ENCODE data around the gene ZNF670. TPM values are rescaled to one million over a fixed set of nuclear protein-coding genes. Genes with fewer than 3 reads are reported as not detected.

ZNF670 gene
- 2.8 to 6.2 TPM (median 3.2 TPM) in 5 replicates for total RNA-seq (2022; extraction: Qiagen RNA extraction; ENCODE audit: low read depth)

GRCh38 chr1:247078258-247079140 is at the start of gene ZNF670:
Gene ZNF670, minus strand, starts transcription at chr1:247078811. Its CDS starts 215 bp downstream, at chr1:247078596.

GRCh38 chr1:247103859-247104591 is 25.4 kb upstream of the ZNF670 start, which contains the start of gene ZNF669:
Gene ZNF669, minus strand, starts transcription at chr1:247104356. Its CDS starts 157 bp downstream, at chr1:247104199.

Other genes with a start within 250 kb of the ZNF670 start
- gene AHCTF1, start 146.9 kb downstream of the ZNF670 start, total RNA-seq (2022; extraction: Qiagen RNA extraction; ENCODE audit: low read depth): 23.4 to 31.5 TPM (median 31.0 TPM) in 5 replicates
- gene ZNF695, start 70.8 kb downstream of the ZNF670 start, total RNA-seq (2022; extraction: Qiagen RNA extraction; ENCODE audit: low read depth): 2.1 to 3.4 TPM (median 2.7 TPM) in 5 replicates
- 3.0 to 6.4 TPM (median 3.8 TPM) in 5 replicates for gene ZNF669, start 25.5 kb upstream of the ZNF670 start, total RNA-seq (2022; extraction: Qiagen RNA extraction; ENCODE audit: low read depth)
- 3.9 to 5.3 TPM (median 5.1 TPM) in 5 replicates for gene ZNF124, start 93.2 kb upstream of the ZNF670 start, total RNA-seq (2022; extraction: Qiagen RNA extraction; ENCODE audit: low read depth)
- not detected in 5 replicates for gene VN1R5, start 177.3 kb upstream of the ZNF670 start, total RNA-seq (2022; extraction: Qiagen RNA extraction; ENCODE audit: low read depth)